H1 (cell line): ENCODE measurements around the gene PTPRE. TPM values are rescaled to one million over a fixed set of nuclear protein-coding genes. Genes with fewer than 3 reads are reported as not detected.

ENCODE experiments used
- ATF3 ChIP-seq: IDR thresholded peaks from 2 replicates; pipeline ENCODE4 v1.6.1; 2011; ENCODE audit warnings: low read depth, mild to moderate bottlenecking, low read length; ENCODE audit not compliant: insufficient read depth
- FOSL1 ChIP-seq: IDR thresholded peaks from 2 replicates; pipeline ENCODE4 v1.6.1; 2011; ENCODE audit warnings: mild to moderate bottlenecking, low read depth, low read length, moderate library complexity; ENCODE audit not compliant: insufficient read depth
- SRF ChIP-seq: IDR thresholded peaks from 2 replicates; pipeline ENCODE4 v1.6.1; 2011; ENCODE audit warnings: mild to moderate bottlenecking, low read depth, low read length, moderate library complexity
- polyA plus RNA-seq, 7 experiments: library from polyadenylated mRNA; depleted of rRNA in 3 of 7; stranded (reverse) in 5 of 7; unstranded in 2 of 7; fragments of >200 nt in 5 of 7; fragments of 200-250 nt in 2 of 7; gene quantifications; 1 replicate in 5 of 7; 2 replicates in 1 of 7; 4 replicates in 1 of 7; pipeline versions ENCODE4 v1.2.1 to v1.2.3, GENCODE V29; 2011 to 2013; ENCODE audit warnings: missing spikeins in 2 of 7, mixed read lengths in 2 of 7
- total RNA-seq: library from RNA; stranded (reverse); fragmentation: NEBNext Ultra II Directional; extraction: Animal tissue kit (Norgen Biotek cat#: 25700); gene quantifications from 2 replicates; pipeline ENCODE4 v1.2.1, GENCODE V29; 2021
- TF ChIP-seq, protein P1 (sequence below): IDR thresholded peaks from 2 replicates; pipeline ENCODE4 v1.6.1; 2012; ENCODE audit warnings: low read length, inconsistent platforms
- TF ChIP-seq, protein P2 (sequence below): IDR thresholded peaks from 2 replicates; pipeline ENCODE4 v1.6.1; 2011; ENCODE audit warnings: low read length, improper control_type of control experiment

PTPRE gene
- total and polyA plus RNA-seq, 2 of the 8 experiments (the other 6 are each of a cell fraction or from before 2014, with no cell fraction given), result 0.33 to 0.54 TPM

DNA sequence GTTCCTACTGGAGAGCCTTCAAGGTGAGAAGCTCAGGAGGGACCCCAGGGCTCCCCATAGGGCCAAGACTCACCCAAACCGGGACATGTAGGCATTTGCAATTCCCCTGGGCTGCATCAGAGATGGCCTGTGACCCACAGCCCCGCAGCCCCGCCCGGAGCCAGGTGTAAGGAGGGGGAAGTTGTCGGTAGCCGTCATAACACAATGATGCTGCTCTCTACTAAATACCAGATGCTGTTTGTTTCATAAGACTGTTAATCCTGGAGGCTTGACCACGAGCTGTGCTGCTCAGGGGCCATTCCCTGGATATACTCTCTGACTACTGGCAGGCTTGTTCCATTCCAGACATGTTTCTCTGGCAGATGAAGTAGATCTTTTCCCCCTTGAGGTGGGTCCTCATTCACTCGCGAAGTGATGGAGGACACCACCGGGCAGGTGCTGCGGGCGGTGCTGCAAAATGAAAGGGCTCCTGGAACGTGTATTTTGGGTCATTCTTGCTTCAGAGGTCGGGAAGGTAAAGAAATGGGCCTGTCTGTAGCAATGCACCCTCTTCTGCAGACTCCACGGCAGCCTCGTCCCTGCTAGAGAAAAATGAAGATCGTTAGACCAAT lies 158.2 kb downstream of the PTPRE start (continued):
- TF ChIP-seq, protein P1, sequence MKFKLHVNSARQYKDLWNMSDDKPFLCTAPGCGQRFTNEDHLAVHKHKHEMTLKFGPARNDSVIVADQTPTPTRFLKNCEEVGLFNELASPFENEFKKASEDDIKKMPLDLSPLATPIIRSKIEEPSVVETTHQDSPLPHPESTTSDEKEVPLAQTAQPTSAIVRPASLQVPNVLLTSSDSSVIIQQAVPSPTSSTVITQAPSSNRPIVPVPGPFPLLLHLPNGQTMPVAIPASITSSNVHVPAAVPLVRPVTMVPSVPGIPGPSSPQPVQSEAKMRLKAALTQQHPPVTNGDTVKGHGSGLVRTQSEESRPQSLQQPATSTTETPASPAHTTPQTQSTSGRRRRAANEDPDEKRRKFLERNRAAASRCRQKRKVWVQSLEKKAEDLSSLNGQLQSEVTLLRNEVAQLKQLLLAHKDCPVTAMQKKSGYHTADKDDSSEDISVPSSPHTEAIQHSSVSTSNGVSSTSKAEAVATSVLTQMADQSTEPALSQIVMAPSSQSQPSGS, result no peak
- no peak for TF ChIP-seq ATF3
- TF ChIP-seq, protein P2, sequence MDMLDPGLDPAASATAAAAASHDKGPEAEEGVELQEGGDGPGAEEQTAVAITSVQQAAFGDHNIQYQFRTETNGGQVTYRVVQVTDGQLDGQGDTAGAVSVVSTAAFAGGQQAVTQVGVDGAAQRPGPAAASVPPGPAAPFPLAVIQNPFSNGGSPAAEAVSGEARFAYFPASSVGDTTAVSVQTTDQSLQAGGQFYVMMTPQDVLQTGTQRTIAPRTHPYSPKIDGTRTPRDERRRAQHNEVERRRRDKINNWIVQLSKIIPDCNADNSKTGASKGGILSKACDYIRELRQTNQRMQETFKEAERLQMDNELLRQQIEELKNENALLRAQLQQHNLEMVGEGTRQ, result no peak
- no peak for TF ChIP-seq SRF
- TF ChIP-seq FOSL1, result no peak
